HG02973 (cell line): ENCODE data around the gene EHMT2.
"Not testable (repeated sequence)": the region's sequence is repeated elsewhere in the genome, so short reads cannot be mapped to it uniquely, and the experiment has no call there.

Experiments used
- ATAC-seq: cut with Tn5 transposase; IDR thresholded peaks from one replicate; pipeline ENCODE4 v1.9.1; 2021; ENCODE audit warnings: moderate library complexity; ENCODE audit not compliant: unreplicated experiment

The EHMT2 gene

DNA sequence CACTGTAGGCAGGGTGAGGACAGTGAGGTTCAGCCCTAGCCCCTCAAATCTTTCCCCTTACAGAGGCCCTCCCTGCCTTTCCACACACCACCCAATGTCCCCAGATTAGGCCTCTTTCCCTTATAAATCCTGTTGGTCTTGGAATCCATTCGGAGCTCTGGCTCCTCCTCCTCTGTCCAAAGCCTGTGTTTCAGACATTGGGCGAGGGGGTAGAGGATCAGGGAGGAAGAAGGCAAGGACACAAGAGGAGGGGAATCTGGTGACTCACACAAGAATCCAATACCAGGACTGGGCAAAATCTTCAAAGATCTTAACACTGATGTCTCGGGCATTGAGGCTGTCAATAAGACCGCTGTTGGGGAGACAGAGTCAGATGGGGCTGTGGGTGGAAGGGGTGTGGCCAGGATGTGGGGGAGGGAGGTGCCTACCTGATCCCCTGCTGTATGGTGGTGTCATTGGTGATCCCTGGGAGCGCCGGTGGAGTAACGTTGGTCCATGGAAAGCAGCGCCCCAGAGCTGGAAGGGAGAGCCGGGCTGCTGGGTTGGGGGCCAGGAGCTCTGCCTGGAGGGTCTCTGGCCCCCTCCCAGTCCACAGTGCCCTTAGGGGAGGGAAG, 26.3 kb downstream of the EHMT2 start:
- no peak for ATAC-seq

DNA sequence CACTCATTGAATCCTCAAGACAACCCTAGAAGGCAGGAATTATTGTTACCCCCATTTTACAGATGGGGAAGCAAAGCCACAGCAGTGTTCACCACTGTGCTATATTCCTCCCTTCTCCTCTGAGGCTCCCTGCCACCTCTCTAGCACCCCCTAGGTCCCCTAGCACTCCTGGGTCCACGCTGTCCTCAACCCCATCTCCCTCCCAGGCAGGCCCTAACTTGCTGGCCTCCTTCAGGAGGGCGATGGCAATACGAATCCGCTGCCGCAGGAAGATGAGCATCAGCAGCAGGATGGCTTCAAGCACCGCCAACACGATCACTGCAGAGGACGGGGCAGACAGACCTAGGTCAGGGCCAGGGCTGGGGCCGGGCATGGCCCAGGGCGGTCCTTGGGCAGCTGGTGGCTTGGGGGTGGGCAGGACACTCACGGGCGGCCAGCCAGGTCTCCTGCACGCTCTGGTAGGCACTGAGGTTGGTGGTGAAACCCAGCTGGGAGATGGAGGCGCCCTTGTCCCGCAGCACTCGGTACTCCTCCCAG, 27.0 kb downstream of the EHMT2 start:
- no peak for ATAC-seq

DNA sequence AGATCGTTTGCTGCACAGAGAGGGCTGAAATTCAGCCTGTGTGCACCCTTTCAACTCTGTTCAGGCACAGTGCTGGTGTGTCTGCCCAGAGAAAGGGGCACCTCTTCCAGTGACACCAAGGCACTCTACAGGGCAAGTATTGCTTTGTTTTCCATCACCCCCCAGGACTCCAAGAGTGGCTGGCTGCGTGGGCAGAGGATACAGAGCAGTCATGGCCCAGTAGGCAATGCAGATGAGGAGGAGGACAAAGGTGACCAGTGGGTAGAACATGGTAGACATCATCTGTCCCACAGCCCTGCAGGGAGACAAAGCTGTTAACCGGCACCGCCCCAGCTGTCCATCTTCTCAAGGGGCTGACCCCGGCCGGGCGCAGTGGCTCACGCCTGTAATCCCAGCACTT, 28.2 kb downstream of the EHMT2 start:
- ATAC-seq = no peak

DNA sequence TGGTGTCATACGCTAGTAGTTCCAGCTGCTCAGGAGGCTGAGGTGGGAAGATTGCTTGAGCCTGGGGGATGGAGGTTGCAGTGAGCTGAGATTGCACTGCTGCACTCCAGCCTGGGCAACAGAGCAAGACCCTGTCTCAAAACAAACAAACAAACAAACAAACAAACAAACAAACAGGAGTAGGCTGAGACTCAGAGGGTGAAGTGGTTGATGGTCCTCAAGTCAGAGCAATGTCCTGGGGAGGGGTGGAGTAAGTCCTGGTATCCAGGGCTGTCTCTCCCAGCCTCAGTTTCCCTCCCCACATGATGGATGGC, 28.9 kb downstream of the EHMT2 start:
- ATAC-seq = not testable (repeated sequence)

- ATAC-seq = no peak
Measured at GRCh38 chr6:31865205-31866118, 32.0 kb downstream of the EHMT2 start.

DNA sequence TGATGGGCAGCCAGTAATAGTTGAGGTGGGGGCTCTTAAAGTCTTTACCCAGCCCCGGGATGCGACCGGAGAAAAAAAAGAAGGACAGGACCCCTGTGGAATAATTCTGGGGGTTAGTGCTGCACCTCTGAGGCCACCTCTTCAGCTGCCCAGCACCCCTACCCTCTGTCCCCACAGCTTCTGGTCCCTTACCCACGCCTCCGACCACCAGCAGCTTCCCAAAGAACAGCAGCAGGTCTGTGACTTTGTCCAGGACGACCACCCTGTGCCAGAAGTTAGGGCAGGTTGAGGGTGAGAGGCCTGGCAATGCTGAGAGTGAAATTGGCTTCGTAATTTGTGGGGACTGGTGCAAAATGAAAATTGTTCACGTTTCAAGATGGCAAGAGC, 32.7 kb downstream of the EHMT2 start:
- ATAC-seq = no peak

GRCh38 chr6:31864123-31864562, 33.4 kb downstream of the EHMT2 start:
- not testable (repeated sequence) for ATAC-seq

DNA sequence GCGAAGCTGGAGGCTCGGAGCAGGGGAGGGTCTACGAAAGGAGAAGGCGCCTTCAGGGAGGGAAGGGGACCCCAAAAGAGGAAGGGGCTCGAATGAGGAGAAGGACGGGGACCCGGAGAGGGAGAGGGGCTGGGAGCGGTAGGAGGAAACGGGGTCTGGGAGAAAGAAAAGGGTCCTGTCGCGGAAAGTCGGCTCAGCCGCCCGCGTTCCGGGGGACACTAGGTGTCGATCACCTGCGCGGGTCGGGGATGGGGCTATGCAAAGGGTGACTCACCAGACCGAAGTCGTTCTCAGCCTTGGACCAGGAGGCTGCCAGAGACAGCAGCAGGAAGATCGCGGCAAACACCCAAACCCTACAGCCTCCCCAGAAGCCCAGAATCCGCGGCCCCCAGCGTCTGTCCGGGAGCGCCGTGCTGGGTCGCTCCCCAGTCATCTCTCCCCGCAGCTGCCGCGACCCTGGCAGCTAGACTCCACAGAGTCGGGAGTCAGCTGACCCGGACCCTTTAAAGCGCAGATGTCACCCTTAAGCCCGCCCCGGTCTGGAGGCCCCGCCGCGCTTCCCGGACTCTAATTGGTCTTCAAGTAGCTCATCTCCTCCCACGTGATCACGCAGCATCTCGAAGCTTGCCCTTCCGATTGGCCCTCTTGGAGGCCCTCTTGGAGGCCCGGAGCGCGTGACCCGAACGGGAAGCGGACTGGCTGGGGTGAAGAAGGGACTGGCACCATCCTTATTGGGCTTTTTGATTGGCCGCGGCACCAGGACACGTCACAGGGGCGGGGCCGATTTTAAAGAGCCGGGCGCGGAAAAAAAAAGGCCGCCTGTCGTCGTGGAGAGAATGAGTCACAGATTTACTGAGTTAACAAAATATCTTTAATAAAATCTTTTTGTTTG, 34.9 kb downstream of the EHMT2 start, which contains the start of gene NEU1:
Gene NEU1 (minus strand): TSS at position 478 of the 892 bp plus-strand sequence. CDS start 45 bp downstream, at position 433.
- ATAC-seq = peak; percentile 75

- no peak for ATAC-seq
Measured at GRCh38 chr6:31861919-31862343, 35.6 kb downstream of the EHMT2 start.

DNA sequence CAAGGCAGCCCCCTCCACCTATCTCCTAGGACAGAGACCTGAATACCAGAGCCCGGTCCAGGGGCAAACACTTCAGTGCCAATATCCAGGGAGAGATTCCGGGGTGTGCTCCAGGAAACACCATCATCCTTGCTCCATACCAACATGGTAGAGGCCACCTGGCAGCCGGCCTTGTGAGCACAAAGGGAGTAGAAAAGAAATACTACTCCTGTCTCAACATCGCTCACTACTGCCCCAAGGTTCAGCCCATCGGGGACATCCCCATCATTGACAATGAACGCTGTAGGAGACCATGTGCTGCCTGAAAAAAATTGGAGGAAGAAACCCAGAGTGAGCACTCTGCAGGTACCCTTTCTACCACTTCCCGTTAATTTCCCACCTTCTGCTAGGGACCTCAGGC, 36.3 kb downstream of the EHMT2 start:
- ATAC-seq = no peak

- no peak for ATAC-seq
Measured at GRCh38 chr6:31860349-31860748, 37.1 kb downstream of the EHMT2 start.

DNA sequence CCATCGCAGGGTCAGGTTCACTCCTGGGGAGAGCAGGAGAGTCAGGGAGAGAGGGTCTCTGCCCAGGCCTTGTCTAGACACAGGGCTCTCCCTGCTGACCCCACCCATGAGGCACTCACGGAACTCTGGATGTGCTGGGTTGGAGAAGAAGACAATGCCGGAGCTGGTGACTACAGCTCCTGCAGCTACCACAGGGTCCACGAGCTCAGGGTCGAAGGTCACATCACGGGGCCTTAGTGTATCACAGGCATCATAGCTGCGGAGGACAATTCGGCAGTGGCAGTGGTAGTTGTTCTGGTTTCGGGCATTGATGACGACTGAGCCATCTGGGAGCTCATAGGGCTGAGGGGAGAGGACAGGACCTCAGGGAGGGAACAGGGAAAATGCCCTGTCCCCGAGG, 37.6 kb downstream of the EHMT2 start:
- no peak for ATAC-seq

- ATAC-seq = no peak
Measured at GRCh38 chr6:31858707-31859106, 38.8 kb downstream of the EHMT2 start.

DNA sequence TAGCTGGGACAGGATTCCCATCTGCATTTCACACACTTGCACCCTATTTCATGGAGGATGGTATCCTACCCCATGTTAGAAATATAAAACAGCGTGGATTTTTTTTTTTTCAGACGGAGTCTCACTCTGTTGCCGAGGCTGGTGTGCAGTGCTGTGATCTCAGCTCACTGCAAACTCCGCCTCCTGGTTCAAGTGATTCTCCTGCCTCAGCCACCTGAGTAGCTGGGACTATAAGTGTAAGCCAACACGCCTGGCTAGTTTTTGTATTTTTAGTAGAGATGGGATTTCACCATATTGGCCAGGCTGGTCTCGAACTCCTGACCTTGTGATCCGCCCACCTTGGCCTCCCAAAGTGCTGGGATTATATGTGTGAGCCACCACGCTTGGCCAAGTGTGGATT, 39.7 kb downstream of the EHMT2 start:
- not testable (repeated sequence) for ATAC-seq

GRCh38 chr6:31851980-31852718, 45.3 kb downstream of the EHMT2 start:
- not testable (repeated sequence) for ATAC-seq

DNA sequence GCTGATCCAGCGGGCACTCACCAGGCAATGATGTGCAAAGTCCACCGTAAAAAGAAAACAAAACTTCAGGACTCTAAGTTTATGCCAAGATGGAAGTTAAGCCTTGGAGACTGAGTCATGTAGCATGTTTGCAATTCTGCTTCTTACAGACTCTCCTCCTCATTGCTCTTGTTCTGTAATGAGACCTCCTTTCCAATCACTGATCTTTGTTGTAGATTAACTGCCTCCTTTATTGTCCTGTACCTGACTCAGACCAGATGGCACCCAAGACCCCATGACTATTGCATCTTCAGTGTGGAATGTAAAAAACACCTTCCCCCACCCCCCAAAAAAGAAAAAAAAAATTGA, 46.0 kb downstream of the EHMT2 start:
- ATAC-seq = no peak

DNA sequence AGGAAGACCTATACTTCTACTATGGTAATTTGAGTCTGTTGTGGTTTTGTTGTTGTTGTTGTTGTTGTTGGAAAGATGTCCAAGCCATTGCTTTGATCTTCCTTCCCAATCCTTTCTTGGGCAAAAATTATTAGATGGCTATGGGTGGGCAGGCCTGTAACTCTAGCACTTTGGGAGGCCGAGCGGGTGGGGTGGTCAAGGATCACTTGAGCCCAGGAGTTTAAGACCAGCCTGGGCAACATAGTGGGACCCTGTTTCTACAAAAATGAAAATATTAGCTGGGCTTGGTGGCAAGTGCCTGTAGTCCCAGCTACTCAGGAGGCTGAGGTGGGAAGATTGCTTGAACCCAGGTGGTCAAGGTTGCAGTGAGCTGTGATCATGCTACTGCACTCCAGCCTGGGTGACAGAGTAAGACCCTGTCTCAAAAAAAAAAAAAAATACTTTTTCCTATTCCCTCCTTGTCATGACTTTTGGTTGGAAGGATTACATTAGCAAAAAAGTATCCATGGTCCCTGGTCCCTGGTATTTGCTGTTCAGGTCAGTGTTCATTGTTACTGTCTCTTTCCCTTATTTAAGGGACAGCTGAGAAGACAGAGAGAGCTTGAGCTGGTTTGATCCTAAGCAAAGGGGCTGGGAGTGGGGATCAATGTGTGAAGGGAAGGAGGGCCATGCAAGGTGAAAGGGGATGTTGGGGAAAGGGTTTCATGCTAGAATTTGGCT, 46.6 kb downstream of the EHMT2 start:
- ATAC-seq = no peak

GRCh38 chr6:31847276-31847978, 50.1 kb downstream of the EHMT2 start:
- ATAC-seq = no peak

GRCh38 chr6:31844507-31844906, 53.0 kb downstream of the EHMT2 start:
- no peak for ATAC-seq
